K562 (cell line): ENCODE results near the gene PGAP2. TPM values are rescaled to one million over a fixed set of nuclear protein-coding genes. Genes with fewer than 3 reads are reported as not detected.

ENCODE experiments used
- CHD2 ChIP-seq: IDR thresholded peaks from 2 replicates; pipeline ENCODE4 v1.6.1; 2011; ENCODE audit warnings: low read depth, low read length
- TGIF2 ChIP-seq: sonication (generic); formaldehyde crosslinking; IDR thresholded peaks from 2 replicates; pipeline ENCODE4 v1.8.1; 2022; ENCODE audit warnings: mild to moderate bottlenecking, missing genetic modification reagents, moderate library complexity
- YY1 ChIP-seq, 3 experiments: IDR thresholded peaks; 2 replicates each; pipeline ENCODE4 v1.6.1; 2011; ENCODE audit warnings: low read length in 2 of 3, mild to moderate bottlenecking in 2 of 3, moderate library complexity in 2 of 3, borderline replicate concordance in 1 of 3, control low read depth in 1 of 3, low read depth in 1 of 3; ENCODE audit not compliant: insufficient read depth in 3 of 3, insufficient replicate concordance in 2 of 3, control insufficient read depth in 1 of 3, insufficient read length in 1 of 3; ENCODE audit errors: extremely low read depth in 1 of 3
- ZNF830 ChIP-seq: fragments of 250-450 bp; sonication (Bioruptor Pico); IDR thresholded peaks from 2 replicates; pipeline ENCODE4 v1.5.0; 2021; ENCODE audit warnings: mild to moderate bottlenecking
- polyA plus RNA-seq, 8 experiments: library from polyadenylated mRNA; depleted of rRNA in 4 of 8; stranded (reverse) in 5 of 8; unstranded in 3 of 8; fragments of >200 nt; fragmentation: Nextera tagmentation in 2 of 8; fragmentation: Illumina TruSeq in 1 of 8; extraction: Ambion mirVana in 2 of 8; extraction: Trizol in 1 of 8; gene quantifications; 2 replicates each; pipeline versions ENCODE4 v1.2.1 to v1.2.3, GENCODE V29; 2011 to 2014; ENCODE audit warnings: inconsistent platforms in 1 of 8, missing spikeins in 1 of 8
- total RNA-seq, 7 experiments: library from RNA; depleted of rRNA in 6 of 7; stranded (reverse); fragments of >200 nt in 6 of 7; fragmentation: Illumina TruSeq in 2 of 7; extraction: Trizol in 2 of 7; gene quantifications; 2 replicates each; pipeline versions ENCODE4 v1.2.1 to v1.2.3, GENCODE V29; 2011 to 2021; ENCODE audit warnings: low replicate concordance in 1 of 7
- TF ChIP-seq, protein P1 (sequence below): fragments of 450-650 bp; IDR thresholded peaks from 2 replicates; pipeline ENCODE4 v1.6.1; 2016; ENCODE audit warnings: mild to moderate bottlenecking, moderate library complexity
- TF ChIP-seq, protein P2 (sequence below), 2 experiments: fragments of 450-650 bp; IDR thresholded peaks; 2 replicates each; pipeline ENCODE4 v1.6.1; 2016; ENCODE audit warnings: mild to moderate bottlenecking in 2 of 2, borderline replicate concordance in 1 of 2, low read depth in 1 of 2, moderate library complexity in 1 of 2

PGAP2 gene
- total and polyA plus RNA-seq, 9 of the 15 experiments (the other 6 are each of a cell fraction or from before 2014, with no cell fraction given), result 17.9 to 47.2 (median 33.7) TPM

DNA sequence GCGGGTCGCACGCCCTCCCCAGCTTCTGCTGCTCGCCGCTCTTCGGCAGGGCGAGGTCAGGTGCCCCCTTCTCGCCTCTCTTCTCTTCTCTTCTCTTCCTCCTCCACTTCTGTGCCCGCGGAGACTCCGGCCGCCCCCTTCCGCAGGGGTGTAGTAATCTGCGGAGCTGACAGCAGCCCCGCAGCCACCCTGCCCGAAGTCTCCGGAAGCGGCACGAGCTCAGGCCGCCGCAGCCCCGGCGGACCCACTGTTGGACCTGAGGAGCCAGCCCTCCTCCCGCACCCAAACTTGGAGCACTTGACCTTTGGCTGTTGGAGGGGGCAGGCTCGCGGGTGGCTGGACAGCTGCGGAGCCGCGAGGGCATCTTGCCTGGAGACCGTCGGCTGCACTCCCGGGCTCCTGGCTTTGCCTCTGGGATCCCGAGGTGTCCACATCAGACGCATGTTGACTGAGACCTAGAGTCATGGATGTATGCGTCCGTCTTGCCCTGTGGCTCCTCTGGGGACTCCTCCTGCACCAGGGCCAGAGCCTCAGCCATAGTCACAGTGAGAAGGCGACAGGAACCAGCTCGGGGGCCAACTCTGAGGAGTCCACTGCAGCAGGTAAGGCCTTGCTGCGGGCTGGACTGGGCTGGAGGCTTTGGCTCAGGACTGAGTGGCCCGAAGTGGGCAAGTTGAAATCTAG lies 47.6 kb downstream of the PGAP2 start (continued):
- TF ChIP-seq, protein P1, sequence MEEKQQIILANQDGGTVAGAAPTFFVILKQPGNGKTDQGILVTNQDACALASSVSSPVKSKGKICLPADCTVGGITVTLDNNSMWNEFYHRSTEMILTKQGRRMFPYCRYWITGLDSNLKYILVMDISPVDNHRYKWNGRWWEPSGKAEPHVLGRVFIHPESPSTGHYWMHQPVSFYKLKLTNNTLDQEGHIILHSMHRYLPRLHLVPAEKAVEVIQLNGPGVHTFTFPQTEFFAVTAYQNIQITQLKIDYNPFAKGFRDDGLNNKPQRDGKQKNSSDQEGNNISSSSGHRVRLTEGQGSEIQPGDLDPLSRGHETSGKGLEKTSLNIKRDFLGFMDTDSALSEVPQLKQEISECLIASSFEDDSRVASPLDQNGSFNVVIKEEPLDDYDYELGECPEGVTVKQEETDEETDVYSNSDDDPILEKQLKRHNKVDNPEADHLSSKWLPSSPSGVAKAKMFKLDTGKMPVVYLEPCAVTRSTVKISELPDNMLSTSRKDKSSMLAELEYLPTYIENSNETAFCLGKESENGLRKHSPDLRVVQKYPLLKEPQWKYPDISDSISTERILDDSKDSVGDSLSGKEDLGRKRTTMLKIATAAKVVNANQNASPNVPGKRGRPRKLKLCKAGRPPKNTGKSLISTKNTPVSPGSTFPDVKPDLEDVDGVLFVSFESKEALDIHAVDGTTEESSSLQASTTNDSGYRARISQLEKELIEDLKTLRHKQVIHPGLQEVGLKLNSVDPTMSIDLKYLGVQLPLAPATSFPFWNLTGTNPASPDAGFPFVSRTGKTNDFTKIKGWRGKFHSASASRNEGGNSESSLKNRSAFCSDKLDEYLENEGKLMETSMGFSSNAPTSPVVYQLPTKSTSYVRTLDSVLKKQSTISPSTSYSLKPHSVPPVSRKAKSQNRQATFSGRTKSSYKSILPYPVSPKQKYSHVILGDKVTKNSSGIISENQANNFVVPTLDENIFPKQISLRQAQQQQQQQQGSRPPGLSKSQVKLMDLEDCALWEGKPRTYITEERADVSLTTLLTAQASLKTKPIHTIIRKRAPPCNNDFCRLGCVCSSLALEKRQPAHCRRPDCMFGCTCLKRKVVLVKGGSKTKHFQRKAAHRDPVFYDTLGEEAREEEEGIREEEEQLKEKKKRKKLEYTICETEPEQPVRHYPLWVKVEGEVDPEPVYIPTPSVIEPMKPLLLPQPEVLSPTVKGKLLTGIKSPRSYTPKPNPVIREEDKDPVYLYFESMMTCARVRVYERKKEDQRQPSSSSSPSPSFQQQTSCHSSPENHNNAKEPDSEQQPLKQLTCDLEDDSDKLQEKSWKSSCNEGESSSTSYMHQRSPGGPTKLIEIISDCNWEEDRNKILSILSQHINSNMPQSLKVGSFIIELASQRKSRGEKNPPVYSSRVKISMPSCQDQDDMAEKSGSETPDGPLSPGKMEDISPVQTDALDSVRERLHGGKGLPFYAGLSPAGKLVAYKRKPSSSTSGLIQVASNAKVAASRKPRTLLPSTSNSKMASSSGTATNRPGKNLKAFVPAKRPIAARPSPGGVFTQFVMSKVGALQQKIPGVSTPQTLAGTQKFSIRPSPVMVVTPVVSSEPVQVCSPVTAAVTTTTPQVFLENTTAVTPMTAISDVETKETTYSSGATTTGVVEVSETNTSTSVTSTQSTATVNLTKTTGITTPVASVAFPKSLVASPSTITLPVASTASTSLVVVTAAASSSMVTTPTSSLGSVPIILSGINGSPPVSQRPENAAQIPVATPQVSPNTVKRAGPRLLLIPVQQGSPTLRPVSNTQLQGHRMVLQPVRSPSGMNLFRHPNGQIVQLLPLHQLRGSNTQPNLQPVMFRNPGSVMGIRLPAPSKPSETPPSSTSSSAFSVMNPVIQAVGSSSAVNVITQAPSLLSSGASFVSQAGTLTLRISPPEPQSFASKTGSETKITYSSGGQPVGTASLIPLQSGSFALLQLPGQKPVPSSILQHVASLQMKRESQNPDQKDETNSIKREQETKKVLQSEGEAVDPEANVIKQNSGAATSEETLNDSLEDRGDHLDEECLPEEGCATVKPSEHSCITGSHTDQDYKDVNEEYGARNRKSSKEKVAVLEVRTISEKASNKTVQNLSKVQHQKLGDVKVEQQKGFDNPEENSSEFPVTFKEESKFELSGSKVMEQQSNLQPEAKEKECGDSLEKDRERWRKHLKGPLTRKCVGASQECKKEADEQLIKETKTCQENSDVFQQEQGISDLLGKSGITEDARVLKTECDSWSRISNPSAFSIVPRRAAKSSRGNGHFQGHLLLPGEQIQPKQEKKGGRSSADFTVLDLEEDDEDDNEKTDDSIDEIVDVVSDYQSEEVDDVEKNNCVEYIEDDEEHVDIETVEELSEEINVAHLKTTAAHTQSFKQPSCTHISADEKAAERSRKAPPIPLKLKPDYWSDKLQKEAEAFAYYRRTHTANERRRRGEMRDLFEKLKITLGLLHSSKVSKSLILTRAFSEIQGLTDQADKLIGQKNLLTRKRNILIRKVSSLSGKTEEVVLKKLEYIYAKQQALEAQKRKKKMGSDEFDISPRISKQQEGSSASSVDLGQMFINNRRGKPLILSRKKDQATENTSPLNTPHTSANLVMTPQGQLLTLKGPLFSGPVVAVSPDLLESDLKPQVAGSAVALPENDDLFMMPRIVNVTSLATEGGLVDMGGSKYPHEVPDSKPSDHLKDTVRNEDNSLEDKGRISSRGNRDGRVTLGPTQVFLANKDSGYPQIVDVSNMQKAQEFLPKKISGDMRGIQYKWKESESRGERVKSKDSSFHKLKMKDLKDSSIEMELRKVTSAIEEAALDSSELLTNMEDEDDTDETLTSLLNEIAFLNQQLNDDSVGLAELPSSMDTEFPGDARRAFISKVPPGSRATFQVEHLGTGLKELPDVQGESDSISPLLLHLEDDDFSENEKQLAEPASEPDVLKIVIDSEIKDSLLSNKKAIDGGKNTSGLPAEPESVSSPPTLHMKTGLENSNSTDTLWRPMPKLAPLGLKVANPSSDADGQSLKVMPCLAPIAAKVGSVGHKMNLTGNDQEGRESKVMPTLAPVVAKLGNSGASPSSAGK, result 0 out of 2 replicates have a peak, but pooled peaks have one; percentile 56
- no peak for TF ChIP-seq TGIF2 (CRISPR knock-in tag)
- no peak for TF ChIP-seq ZNF830 (CRISPR knock-in tag)
- TF ChIP-seq, protein P2, sequence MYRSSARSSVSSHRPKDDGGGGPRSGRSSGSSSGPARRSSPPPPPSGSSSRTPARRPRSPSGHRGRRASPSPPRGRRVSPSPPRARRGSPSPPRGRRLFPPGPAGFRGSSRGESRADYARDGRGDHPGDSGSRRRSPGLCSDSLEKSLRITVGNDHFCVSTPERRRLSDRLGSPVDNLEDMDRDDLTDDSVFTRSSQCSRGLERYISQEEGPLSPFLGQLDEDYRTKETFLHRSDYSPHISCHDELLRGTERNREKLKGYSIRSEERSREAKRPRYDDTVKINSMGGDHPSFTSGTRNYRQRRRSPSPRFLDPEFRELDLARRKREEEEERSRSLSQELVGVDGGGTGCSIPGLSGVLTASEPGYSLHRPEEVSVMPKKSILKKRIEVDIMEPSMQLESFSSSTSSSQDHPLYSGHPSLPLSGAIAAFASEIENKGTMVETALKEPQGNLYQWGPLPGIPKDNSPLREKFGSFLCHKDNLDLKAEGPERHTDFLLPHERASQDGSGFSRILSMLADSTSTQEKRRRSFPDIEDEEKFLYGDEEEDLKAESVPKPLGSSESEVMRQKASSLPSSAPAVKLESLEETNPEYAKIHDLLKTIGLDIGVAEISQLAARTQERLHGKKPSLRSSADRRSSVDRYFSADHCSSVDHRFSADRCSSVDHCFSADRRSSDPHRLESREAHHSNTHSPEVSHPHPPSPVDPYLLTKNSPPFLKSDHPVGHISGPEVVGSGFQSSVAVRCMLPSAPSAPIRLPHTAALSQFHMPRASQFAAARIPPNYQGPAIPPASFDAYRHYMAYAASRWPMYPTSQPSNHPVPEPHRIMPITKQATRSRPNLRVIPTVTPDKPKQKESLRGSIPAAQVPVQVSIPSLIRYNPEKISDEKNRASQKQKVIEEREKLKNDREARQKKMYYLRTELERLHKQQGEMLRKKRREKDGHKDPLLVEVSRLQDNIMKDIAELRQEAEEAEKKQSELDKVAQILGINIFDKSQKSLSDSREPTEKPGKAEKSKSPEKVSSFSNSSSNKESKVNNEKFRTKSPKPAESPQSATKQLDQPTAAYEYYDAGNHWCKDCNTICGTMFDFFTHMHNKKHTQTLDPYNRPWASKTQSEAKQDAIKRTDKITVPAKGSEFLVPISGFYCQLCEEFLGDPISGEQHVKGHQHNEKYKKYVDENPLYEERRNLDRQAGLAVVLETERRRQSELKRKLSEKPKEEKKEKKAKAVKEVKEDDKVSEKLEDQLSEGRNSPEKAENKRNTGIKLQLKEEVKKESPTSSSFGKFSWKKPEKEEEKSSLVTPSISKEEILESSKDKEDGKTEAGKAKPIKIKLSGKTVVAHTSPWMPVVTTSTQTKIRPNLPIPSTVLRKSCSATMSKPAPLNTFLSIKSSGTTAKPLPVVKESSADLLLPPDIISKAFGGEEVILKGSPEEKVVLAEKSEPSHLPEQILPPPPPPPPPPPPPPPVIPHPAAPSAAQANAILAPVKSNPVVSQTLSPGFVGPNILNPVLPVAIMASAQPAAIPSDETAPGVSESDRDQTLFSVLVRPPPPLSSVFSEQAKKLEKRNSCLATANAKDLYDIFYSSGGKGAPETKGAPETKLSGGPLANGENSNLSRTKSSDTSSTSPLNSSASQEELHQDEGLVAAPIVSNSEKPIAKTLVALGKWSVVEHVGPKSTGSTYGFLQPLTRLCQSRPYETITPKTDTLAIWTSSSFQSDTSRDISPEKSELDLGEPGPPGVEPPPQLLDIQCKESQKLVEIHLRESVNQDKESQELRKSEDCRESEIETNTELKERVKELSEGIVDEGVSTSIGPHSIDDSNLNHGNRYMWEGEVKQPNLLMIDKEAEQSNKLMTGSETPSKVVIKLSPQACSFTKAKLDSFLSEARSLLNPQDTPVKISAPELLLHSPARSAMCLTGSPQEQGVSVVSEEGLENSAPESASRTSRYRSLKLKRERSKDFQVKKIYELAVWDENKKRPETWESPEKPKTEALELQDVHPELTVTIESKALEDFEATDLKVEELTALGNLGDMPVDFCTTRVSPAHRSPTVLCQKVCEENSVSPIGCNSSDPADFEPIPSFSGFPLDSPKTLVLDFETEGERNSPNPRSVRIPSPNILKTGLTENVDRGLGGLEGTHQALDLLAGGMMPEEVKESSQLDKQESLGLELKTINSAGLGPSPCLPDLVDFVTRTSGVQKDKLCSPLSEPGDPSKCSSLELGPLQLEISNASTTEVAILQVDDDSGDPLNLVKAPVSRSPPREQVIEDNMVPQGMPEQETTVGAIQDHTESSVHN (IDR thresholded peaks at IDR 0.05; ENCODE audit: borderline replicate concordance in 1 of 2, low read depth in 1 of 2), result no peak
- TF ChIP-seq YY1 (IDR thresholded peaks at IDR 0.05; ENCODE audit: borderline replicate concordance in 1 of 3, control insufficient read depth in 1 of 3, extremely low read depth in 1 of 3, insufficient read depth in 3 of 3, insufficient read length in 1 of 3, insufficient replicate concordance in 2 of 3, low read depth in 1 of 3, low read length in 2 of 3), result peak in 1 of 3 experiments; percentile 8
- no peak for TF ChIP-seq CHD2
